ENCODE measurements around the gene KCNK3.
A peak's percentile ranks its signal among the peaks of the same experiment; 100 is the strongest.
"Not testable (repeated sequence)": the region's sequence is repeated elsewhere in the genome, so short reads cannot be mapped to it uniquely, and the experiment has no call there.

The KCNK3 gene

DNA sequence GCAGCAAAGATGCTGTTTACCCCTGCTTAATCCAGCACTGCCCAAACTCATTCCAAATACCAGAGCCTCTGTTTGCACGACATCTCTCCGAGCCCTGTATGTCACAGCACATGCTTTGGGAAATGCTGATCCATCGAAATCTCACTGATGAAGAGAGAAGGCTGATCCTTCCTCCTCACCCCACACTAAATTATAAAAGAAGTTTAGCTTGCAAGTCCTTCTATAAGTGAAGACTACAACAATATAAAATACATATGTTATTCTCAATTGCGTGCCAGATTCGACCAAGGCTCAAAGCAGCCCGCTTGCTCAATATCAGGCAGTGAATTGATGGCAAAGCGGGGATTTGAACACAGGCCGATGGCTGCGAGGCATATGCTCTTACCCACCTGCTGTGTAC is 40.9 kb downstream of the KCNK3 start:
- DNase-seq = no peak

DNA sequence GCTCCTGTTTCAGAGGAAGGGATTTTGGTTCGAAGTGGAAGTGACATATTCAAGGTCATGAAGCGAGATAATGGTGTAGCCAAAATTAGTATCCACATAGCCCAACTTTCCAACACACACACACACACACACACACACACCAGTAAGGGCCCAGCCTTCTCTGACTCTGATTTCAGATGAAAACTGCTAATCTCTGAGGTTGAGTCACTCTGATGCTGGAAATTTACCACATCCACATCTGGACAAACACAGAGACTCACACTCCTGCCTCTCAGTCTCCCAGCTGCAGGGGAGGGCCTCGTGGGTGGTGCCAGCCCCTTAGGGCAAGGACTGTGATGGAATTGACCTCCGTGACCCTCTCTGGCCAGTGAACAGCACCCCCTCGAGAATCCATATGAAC is 42.6 kb downstream of the KCNK3 start:
- no peak for DNase-seq

DNA sequence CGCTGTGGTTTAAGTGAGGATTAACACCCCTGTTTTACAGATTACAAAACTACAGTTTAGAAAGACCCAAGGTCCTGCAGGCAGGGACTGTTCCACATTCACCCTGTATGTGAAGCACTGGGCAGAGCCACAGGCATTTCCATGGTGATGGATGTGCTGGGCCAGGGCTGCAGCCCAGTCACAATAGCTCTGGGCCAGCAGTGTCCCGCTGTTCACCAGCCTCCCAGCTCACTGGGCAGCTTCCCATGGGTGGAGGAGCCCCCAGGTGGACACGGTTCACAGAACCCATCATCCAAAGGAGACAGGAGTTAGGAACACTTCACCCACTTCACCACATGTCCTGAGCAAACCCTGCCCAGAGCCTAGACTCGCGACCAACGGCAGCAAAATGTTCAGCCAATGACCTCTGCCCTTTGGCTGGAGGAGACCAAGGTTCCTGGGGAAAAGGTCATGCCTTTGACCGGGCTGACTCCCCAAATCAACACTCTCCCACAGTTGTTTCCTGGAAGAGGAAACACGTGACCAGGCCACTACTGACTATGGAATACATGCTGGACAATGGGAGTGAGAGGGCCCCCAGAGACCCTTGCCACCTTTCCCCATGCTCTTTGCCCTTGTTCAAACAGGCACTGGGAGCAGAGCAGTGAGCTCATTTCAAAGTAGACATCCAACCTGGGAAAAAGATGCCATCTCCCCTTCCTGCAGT is 43.5 kb downstream of the KCNK3 start:
- DNase-seq = no peak

DNA sequence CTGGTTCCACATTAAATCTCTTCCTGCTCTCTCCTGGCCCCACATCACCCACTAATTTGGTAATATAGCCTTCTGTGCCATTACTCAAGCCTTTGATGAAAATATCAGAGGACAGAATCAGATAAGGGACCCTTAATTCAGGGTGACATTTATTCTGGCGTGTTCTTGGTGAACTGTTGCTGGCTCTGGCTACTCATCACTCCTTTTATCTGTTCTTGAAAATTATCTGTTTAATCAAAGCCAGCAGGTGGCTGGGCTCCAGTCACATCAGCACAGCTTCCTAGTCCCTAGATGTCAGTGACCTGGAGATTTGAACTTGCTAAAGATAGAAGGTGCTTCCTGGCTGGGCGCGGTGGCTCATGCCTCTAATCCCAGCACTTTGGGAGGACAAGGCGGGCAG is 44.7 kb downstream of the KCNK3 start:
- DNase-seq = no peak

DNA sequence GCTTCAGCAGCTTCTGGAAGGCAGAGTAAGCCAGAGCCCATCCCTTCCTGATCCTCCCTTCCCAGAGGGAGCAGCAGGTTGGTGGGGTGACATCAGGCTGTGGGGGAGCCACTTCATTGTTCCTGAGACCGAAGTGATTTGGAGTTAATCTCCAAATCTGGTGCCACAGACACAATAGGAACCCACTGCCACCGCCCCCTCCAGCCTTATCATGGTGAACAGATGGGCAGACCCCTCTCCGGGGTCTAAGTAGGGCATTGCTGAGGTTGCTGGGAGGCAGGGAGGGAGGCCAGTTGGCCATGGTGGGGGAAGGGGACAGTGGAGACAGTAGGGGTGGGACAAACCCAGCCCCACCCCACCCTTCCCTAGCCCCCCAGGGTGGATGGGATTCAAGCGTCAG is 46.0 kb downstream of the KCNK3 start:
- no peak for DNase-seq

DNA sequence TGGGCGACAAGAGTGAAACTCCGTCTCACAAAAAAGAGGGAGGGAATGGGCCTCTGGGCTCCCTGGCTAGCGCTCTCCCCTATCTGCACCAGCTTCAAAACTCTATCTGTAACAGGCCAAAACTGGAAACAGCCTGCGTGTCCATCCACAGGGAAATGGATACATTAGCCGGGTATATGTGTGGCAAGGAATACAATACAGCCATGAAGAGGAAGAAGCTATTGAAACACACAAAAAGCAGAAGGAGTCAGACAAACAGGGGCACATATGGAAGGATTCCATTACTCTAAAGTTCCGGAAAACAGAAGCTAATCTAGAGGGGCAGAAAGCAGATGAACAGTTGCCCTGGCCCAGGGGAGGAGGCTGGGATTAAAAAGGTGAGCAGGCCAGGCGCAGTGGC is 47.0 kb downstream of the KCNK3 start:
- DNase-seq = no peak

DNA sequence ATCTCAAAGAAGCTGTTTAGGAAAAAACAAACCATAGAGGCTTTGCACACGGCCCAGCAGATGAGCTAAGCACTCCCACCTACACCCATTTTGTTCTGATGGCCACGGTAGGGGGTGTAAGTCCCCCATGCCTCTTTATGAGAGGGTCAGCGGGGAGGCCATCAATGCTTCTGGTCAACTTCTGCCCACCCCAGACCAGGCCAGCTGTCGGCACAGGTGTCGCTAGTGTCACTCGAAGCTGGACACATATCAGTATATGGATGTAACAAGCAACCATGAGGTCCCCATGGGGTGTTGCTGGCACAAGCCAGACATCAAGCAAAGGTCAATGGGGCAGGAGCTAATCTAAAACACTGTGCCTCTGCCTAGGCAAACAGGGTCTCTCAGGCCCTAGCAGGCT is 47.8 kb downstream of the KCNK3 start:
- DNase-seq = no peak

DNA sequence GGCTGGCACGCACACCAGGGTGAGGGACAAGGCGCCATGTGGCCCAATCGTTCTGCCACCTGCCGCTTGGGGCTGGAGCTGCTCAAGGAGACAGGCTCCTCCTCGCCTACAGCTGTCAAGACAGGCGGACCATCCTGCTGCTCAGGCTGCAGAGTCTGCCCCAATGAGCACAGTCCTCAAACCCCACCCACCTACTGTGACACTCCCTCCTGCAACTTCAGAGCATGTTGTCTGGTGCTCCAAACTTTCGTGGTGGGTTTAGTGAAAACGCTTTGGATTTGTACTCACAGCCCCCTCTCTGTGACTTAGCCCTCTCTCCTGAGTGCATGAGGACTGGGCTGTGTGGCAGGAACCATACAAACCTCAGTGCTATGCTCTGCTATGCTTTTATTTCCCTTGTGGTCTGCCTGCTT is 48.4 kb downstream of the KCNK3 start:
- no peak for DNase-seq

DNA sequence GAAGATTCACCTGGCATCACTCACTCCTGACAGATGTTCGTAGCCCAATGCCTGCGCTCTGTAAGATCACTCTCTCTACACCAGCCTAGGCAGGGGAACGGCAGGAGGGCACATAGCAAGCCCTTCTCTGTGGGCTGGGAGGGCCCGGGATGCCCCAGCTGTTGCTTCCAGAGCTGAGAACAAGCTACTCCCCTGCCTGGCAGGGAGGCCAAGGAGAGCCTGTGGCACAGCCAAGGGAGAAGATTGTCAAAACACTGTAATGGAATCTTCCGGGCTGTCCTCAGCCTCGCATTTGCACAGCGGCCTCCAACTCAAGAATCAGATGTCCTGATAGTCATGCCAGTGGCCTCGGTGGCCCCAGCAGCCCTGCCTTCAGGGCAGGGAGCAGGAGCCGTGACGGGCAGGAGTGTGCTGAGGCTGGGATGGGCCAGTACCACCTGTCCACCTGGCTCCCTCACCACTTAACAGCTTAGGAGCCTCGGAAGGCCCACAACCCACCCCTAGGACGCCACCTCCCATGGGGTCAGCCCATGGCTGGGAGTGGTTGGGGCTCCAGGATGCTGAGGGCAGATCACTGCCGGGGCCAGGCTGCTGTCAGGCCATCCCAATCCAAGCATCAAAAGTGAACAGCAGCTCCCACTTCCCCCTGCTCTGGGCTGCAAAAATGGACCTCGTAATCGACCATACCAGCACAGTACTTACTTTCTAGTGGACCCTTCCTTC is 49.7 kb downstream of the KCNK3 start:
- DNase-seq = no peak

DNA sequence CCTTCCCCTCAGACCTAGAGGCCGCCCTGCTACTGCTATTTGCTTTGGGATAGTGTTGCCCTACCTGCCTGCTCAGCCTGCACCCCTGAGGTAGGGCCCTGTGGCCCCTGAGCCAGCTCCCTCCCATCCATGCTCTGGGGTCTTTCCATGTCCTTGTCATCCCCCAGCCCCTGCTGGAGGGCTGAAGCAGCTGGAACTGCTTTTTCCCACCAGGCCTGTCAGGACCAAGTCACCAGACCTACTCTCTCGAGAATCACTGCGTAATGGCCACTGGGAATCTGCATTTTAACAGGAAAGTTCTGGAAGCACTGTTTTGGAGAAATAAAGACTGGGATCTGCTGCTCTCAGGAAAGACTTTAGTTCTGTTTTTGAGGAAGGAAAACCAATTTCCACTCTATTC is 51.3 kb downstream of the KCNK3 start:
- no peak for DNase-seq

DNA sequence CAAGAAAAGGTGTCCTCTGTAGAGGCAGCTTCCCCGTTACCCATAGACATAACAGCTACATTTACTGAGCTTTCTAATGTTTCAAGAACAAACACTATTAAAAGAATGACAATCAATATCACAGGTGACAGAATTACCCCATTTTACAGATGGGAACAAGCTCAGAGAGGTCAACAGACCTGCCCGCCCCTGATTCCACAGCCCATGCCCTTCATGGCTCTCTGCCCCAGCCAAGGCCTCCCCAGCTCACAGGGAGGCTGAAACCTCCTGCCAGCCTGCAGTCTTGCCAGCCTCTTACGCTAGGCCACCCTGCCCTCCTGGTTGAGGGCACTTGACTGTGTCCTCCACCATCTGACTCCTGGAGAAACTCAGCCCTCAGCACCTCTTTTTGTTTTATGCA is 52.4 kb downstream of the KCNK3 start:
- no peak for DNase-seq

DNA sequence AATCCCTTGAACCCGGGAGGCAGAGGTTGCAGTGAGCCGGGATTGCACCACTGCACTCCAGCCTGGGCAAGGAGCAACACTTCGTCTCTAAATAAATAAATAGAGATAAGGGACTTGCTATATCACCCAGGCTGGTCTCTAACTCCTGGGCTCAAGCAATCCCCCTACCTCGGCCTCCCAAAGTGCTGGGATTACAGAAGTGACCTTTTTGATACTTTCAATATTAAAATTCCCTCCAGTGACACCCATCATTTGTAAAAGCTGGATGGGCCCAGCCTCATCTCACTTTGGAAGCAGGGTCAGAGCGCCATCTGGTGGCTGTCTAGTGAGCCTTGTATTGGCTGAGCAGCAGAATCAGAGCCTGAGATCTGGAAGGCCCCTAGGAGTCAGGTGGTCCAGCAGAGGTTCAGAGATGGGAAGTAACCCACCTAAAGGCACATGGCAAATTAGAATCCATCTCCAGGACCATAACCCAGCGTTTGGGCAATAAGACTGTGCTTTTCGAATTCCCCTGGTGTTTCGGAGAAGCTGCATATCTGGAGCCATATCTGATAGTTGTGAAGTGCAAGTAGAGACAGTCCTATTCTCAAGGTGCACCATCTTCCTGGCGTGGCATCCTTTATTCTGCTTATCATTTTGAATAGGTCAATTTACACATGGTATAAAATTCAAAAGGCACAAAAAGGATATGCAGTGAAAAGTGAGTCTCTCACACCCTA is 53.2 kb downstream of the KCNK3 start:
- DNase-seq = peak; percentile 16

DNA sequence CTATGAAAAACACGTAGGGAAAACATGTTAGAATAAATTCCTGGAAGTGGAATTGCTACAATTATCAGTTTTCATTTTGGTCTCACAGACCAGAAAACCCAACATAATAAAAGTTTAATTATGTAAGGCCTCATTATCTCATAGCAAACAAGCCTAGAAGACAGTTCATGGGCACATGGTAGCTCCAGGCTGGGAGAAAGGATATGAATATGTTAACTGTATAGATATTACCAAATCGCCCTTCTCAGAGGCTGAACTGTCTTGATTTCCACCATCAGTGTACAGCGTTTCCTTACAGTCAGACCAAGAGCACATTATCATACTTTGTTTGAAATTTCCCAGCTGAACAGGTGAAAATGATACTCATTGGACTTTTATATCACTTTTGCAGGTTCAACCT is 54.4 kb downstream of the KCNK3 start:
- no peak for DNase-seq

DNA sequence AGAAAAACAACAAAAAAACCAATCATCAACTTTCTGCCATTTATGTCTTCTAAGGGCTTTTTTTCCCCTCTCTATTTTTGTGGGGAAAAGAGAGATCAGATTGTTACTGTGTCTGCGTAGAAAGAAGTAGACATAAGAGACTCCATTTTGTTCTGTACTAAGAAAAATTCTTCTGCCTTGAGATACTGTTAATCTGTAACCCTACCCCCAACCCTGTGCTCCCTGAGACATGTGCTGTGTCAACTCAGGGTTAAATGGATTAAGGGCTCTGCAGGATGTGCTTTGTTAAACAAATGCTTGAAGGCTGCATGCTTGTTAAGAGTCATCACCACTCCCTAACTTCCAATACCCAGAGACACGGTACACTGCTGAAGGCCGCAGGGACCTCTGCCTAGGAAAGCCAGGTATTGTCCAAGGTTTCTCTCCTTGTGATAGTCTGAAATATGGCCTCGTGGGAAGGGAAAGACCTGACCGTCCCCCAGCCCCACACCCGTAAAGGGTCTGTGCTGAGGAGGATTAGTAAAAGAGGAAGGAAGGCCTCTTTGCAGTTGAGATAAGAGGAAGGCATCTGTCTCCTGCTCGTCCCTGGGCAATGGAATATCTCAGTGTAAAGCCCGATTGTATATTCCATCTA is 57.4 kb downstream of the KCNK3 start:
- not testable (repeated sequence) for DNase-seq

DNA sequence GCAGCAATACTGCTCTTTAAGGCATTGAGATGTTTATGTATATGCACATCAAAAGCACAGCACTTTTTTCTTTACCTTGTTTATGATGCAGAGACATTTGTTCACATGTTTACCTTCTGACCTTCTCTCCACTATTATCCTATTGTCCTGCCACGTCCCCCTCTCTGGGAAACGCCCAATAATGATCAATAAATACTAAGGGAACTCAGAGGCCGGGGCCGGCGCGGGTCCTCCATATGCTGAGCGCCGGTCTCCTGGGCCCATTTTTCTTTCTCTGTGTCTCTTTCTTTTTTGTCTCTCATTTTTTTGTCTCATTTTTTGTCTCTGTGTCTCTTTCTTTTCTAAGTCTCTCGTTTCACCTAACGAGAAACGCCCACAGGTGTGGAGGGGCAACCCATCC is 57.9 kb downstream of the KCNK3 start:
- DNase-seq = not testable (repeated sequence)

DNA sequence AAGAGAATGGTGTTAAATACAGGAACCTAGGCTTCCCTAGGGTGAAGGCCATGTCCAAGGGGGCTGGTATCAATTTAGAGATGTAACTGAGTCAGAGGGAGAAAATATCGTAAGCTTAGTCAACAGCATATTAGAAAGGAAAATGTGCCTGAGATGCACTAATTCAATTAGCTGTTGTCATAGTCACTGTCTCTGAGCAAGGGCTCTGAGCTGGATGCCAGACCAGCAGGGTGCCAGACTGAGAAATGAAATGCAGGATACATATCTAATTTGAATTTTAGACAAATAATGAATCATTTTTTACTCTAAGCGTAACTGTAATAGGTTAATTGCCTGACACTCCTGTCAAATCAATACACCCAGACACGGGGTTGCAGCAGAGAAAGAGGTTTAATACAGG is 60.1 kb downstream of the KCNK3 start:
- no peak for DNase-seq

DNA sequence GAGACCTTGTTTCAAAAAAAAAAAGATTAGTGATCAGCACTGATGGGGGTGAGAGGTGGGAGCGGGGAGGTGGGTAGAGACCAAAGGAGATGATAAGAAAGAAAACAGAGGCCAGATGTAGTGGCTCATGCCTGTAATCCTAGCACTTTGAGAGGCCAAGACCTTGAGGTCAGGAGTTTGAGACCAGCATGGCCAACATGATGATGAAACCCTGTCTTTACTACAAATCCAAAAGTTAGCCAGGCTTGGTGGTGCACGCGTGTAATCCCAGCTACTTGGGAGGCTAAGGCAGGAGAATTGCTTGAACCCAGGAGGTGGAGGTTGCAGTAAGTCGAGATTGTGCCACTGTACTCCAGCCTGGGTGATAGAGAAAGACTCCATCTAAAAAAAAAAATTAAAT is 62.0 kb downstream of the KCNK3 start:
- DNase-seq = no peak

DNA sequence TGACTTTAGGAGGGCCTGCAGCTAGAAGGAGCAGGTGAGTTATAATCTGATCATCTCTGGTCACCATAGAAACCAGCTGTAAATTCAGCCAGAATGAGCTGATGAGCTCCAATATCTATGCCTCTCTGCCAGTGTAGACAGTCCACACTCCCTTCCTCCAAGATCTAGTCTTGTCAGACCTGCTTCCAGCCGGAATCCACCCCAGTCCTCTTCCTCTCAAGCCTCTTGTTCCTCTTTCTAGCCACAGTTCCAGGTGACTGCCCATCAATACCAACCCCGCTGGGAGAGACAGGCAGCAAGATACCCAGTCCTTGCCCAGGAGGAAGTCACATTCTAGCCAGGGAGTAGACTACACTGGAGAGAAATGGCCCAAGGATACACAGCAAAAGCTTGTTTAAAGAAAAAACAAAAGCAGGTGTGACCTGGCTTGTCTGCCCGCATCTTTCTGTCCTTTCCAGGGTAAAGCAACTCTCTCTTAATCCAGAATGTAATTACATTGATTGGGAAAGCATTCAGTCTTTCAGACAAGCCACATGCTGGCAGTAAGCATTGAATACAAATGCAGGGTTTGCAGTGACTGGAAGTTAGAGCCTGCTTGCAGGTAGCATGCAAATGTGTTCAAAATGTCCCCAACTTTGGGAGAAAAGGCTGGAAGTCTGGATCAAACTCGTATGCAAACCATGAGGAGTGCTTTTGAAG is 62.6 kb downstream of the KCNK3 start:
- no peak for DNase-seq

DNA sequence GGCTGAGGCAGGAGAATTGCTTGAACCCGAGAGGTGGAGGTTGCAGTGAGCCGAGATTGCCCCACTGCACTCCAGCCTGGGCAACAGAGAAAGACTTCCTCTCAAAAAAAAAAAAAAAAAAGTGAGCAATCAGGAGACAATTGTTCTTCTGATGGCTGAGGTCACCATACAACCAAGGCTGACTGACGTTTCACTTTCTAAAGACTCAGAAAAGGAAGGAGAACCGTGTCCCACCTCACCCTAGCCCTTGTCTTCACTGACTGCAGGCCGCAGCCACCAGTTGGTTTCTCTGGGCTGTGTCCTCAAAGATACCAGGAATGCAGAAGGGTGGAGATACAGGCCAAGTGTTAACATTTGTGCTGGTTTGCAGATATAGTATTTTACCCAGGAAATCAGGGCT is 63.8 kb downstream of the KCNK3 start:
- no peak for DNase-seq

DNA sequence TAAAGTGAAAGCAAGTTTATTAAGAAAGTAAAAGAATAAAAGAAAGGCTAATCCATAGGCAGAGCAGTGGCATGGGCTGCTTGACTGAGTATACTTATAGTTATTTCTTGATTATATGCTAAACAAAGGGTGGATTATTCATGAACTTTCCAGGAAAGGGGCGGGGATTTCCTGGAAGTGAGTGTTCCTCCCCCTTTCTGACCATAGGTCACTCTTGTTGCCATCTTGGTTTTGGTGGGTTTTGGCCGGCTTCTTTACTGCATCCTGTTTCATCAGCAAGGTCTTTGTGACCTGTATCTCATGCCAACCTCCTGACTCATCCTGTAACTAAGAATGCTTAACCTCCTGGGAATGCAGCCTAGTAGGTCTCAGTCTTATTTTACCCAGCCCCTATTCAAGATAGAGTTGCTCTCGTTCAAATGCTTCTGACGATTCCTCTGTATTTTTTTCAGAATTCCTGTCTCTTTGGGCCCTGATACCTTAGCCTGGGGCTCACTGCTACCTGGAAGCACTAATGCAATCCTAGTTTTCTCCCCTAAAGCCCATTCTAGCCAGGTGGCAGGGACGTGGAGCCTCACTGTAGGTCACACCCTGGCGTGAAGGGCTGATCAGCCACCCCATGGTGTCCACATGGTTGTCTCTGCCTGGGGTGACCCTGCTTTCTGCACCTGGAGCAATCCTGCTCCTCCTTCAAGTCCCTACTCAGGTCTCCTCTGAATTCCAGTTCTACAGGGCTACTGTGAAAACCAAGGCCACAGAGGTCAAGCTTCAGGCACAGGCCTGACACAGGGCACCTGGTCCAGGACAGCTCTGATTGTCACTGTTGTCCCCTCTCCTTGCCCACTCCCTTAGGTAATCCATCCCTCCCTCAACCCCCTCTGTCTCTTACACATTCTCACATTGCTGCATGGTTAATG is 65.6 kb downstream of the KCNK3 start:
- DNase-seq = peak; percentile 62

DNA sequence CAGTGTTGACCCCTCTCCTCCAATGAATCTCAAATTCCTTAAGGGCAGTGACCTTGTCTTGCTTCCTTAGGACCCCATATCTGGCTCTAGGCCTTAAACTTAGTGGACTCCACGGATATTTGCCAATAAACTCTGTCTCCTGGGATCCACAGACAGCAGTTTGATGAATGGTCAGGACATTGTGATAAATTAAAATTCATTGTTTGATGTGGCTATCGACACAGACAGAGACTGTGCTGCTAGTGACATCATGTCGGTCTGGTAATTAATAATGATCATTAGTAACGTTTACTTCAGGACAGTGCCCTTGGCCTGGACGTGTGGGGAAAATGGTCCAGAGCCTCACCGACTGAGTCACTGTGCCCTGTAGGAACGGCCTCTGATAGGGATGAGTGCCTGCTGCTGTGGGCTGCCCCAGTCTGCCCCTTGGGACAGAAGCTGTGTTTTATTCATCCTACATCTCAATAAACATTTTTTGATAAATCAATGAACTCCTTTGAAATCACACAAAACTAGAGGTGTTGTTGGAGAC is 66.3 kb downstream of the KCNK3 start:
- DNase-seq = no peak

DNA sequence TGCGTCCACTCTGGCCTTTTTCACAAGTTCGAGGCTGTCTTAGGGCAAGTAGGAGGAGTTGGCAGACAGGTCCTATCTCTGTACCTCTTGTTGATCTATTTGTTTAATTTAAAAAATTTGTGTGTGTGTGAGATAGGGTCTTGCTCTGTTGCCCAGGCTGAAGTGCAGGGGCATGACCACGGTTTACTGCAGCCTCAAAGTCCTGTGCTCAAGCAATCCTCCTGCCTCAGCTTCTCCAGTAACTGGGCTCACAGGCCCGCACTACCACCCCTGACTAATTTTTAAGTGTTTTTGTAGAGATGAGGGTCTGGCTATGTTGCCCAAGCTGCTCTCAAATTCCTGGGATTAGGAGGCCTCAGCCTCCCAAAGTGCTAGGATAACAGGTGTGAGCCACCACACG is 67.3 kb downstream of the KCNK3 start:
- DNase-seq = no peak
